Endodermal cell (in vitro differentiated cells): ENCODE data around the gene NRDE2. TPM values are rescaled to one million over a fixed set of nuclear protein-coding genes. Genes with fewer than 3 reads are reported as not detected.

ENCODE experiments used
- DNase-seq: peaks from one replicate; pipeline ENCODE4 v3.0.0-alpha.2; 2017
- H3K27ac ChIP-seq: 2 replicates; pipeline ENCODE4 v1.5.1; 2013; ENCODE audit warnings: mild to moderate bottlenecking, low read depth, low read length, moderate library complexity
- H3K27me3 ChIP-seq: 2 replicates; pipeline ENCODE4 v1.6.1; 2013; ENCODE audit warnings: mild to moderate bottlenecking, low read length, moderate library complexity; ENCODE audit not compliant: insufficient read depth, control insufficient read depth, poor library complexity, severe bottlenecking
- H3K36me3 ChIP-seq: 2 replicates; pipeline ENCODE4 v1.7.0; 2013; ENCODE audit warnings: mild to moderate bottlenecking, low read length, moderate library complexity; ENCODE audit not compliant: control insufficient read depth, insufficient read depth
- H3K4me1 ChIP-seq: one replicate; pipeline ENCODE4 v1.7.0; 2013; ENCODE audit warnings: low read length; ENCODE audit not compliant: control insufficient read depth, insufficient read depth
- H3K4me3 ChIP-seq: 2 replicates; pipeline ENCODE4 v1.5.1; 2013; ENCODE audit warnings: mild to moderate bottlenecking, low read length, moderate library complexity
- H3K9ac ChIP-seq: 2 replicates; pipeline ENCODE4 v1.6.1; 2013; ENCODE audit warnings: mild to moderate bottlenecking, low read length, moderate library complexity; ENCODE audit not compliant: poor library complexity, severe bottlenecking; ENCODE audit errors: extremely low read depth
- H3K9me3 ChIP-seq: 2 replicates; pipeline ENCODE4 v1.6.1; 2013; ENCODE audit warnings: mild to moderate bottlenecking, low read length, moderate library complexity; ENCODE audit not compliant: control insufficient read depth
- H3K27ac Mint-ChIP-seq: 2 replicates; pipeline ENCODE4 v1.8.0; 2020; ENCODE audit warnings: mixed read lengths
- H3K27me3 Mint-ChIP-seq: 2 replicates; pipeline ENCODE4 v1.8.0; 2021; ENCODE audit warnings: mild to moderate bottlenecking, mixed read lengths; ENCODE audit not compliant: insufficient read depth
- H3K36me3 Mint-ChIP-seq: 2 replicates; pipeline ENCODE4 v1.8.0; 2020; ENCODE audit warnings: low read depth, mixed read lengths
- H3K4me1 Mint-ChIP-seq: 2 replicates; pipeline ENCODE4 v1.8.0; 2020; ENCODE audit warnings: mixed read lengths
- H3K4me3 Mint-ChIP-seq: 2 replicates; pipeline ENCODE4 v1.8.0; 2020; ENCODE audit warnings: mild to moderate bottlenecking, moderate library complexity, mixed read lengths
- H3K9me3 Mint-ChIP-seq: 2 replicates; pipeline ENCODE4 v1.8.0; 2020; ENCODE audit warnings: mild to moderate bottlenecking, mixed read lengths
- WGBS, 2 experiments: methylation state at CpG; one replicate each; pipeline versions ENCODE4 v1.1.5 to v1.1.7; 2013; ENCODE audit warnings: missing lambda C conversion rate in 2 of 2, mixed read lengths in 1 of 2; ENCODE audit not compliant: insufficient coverage in 1 of 2, insufficient read length in 1 of 2; 5-methylcytosine and 5-hydroxymethylcytosine counted together
- total RNA-seq, 2 donors: library from RNA; stranded (reverse); fragmentation: NEBNext Ultra II Directional in 1 of 2; extraction: Animal tissue kit (Norgen Biotek cat#: 25700) in 1 of 2; gene quantifications; 2 replicates in 1 of 2; 3 replicates in 1 of 2; pipeline ENCODE4 v1.2.1, GENCODE V29; 2021
- TF ChIP-seq, protein P1 (sequence below): fragments of 200-600 bp; sonication (generic); conservative IDR thresholded peaks from 2 replicates; pipeline ENCODE4 v1.5.0; 2021; ENCODE audit warnings: antibody characterized with exemption, mild to moderate bottlenecking

The NRDE2 gene
- total RNA-seq, 2 donors from 2014 or later: 18.3 to 19.5 TPM

DNA sequence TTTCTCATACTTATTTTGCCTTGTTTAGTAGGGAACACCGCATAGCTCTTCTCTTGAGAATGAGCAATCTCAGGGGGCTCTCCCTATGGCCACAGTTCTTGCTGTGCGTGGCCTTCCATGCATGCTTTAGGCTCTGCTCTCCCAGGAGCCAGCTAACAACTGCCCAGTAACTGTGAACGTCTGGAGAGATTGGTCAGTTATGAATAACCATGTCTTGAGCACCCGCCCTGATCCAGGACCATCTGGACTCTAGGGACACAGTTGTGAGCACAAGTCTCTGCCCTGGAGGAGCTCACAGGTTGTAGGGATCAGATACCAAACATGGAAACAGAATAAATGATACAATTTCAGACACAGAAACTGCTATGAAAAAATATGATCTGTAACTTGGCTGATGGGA, 63.3 kb downstream of the NRDE2 start:
- H3K9me3 Mint-ChIP-seq: no peaks in the 10 kb centered on the region
- Histone ChIP-seq H3K4me1 (no peaks in the 10 kb centered on the region), H3K9me3 (no peaks in the 10 kb centered on the region), H3K27me3 (no peaks in the 10 kb centered on the region), H3K9ac (no peak overlapping the region), H3K36me3 (peaks cover 90% of the 10 kb centered on the region), H3K4me3 (no peak overlapping the region), H3K27ac (no peak overlapping the region)
- no peak for DNase-seq
- no peaks in the 10 kb centered on the region for H3K27me3 Mint-ChIP-seq
- TF ChIP-seq, protein P1, sequence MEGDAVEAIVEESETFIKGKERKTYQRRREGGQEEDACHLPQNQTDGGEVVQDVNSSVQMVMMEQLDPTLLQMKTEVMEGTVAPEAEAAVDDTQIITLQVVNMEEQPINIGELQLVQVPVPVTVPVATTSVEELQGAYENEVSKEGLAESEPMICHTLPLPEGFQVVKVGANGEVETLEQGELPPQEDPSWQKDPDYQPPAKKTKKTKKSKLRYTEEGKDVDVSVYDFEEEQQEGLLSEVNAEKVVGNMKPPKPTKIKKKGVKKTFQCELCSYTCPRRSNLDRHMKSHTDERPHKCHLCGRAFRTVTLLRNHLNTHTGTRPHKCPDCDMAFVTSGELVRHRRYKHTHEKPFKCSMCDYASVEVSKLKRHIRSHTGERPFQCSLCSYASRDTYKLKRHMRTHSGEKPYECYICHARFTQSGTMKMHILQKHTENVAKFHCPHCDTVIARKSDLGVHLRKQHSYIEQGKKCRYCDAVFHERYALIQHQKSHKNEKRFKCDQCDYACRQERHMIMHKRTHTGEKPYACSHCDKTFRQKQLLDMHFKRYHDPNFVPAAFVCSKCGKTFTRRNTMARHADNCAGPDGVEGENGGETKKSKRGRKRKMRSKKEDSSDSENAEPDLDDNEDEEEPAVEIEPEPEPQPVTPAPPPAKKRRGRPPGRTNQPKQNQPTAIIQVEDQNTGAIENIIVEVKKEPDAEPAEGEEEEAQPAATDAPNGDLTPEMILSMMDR: no peak
- H3K4me1 Mint-ChIP-seq: no peaks in the 10 kb centered on the region
- H3K27ac Mint-ChIP-seq: no peak overlapping the region
- H3K36me3 Mint-ChIP-seq: peaks cover 83% of the 10 kb centered on the region
- H3K4me3 Mint-ChIP-seq: no peak overlapping the region
- WGBS, 2 experiments: 95 to 96% methylated on average over 4 of the region's 4 CpGs

DNA sequence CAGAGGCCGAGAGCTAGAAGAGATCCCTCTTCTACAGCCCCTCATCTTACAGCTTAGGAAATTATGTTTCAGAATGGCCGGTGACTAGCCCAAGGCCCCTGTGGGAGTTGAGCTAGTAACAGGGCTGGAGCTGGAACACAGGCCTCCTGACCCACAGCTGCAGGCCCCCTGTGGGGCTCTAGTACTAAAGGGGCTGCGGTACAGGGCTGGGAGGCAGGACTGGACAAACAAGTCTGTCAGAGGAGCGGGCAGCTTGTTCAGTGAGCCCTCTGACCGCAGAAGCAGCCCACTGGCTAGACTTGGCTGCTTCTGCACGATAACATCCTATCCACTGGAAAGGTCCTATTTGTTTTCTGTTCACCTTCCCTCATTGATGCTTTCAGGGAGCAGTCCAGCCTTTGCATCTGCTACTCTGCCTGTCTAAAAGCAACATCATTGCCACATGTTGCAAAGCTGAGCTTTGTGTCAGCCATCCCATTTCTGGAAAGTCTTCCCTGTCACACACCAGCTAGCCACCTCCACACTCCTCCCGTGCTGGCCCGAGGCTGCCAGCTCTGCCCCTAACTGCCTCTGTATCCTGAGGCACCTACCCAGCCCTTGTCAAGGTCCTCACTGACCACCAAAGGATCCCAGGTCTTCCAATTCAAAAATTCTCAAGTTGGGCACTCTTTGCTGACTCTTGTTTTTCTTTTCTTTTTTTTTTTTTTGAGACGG, 65.1 kb downstream of the NRDE2 start:
- no peak for DNase-seq
- Histone ChIP-seq H3K4me1 (no peaks in the 10 kb centered on the region), H3K36me3 (peaks cover 92% of the 10 kb centered on the region), H3K27me3 (no peaks in the 10 kb centered on the region), H3K4me3 (no peak overlapping the region), H3K9me3 (no peaks in the 10 kb centered on the region), H3K27ac (no peak overlapping the region), H3K9ac (no peak overlapping the region)
- Mint-ChIP-seq H3K27me3 (no peaks in the 10 kb centered on the region), H3K4me1 (no peaks in the 10 kb centered on the region), H3K9me3 (no peaks in the 10 kb centered on the region), H3K27ac (no peak overlapping the region), H3K4me3 (no peak overlapping the region), H3K36me3 (peaks cover 82% of the 10 kb centered on the region)
- WGBS, 2 experiments: 96 to 97% methylated on average over 7 to 9 of the region's 9 CpGs
- TF ChIP-seq, protein P1: no peak

DNA sequence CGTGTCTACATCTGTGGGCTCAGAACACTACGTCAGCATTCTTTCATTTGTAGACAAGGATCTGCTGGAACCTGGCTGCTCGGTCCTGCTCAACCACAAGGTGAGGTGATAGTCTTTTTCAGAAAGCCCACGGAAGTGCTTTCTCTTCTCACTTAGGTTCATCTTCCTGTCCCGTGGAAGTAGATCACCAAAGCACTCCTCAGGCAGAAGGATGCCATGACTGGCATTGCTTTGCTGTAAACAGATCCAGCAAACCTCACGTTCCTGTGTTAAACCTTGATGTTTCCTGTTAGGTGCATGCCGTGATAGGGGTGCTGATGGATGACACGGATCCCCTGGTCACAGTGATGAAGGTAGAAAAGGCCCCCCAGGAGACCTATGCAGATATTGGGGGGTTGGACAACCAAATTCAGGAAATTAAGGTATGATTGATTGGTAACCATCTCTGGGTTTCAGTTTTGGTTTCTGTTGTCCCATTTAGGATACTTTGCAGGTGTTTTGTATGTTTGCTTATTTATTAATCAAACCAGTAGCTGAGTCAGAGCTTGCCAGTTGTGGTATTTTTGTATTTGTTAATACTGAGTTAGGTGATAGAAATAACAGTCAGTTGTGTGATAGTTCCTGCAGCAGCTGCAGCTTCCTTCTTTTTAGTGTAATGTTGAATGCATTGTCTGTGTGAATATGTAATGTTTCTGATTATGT, 67.8 kb downstream of the NRDE2 start:
- 88 to 90% methylated on average over 5 to 6 of the region's 8 CpGs for WGBS, 2 experiments
- H3K27me3 ChIP-seq: no peaks in the 10 kb centered on the region
- no peak overlapping the region for H3K27ac Mint-ChIP-seq
- no peak for DNase-seq
- H3K36me3 Mint-ChIP-seq: peaks cover 78% of the 10 kb centered on the region
- no peaks in the 10 kb centered on the region for H3K4me1 Mint-ChIP-seq
- TF ChIP-seq, protein P1: no peak
- no peaks in the 10 kb centered on the region for H3K27me3 Mint-ChIP-seq
- peaks cover 91% of the 10 kb centered on the region for H3K36me3 ChIP-seq
- no peak overlapping the region for H3K9ac ChIP-seq
- H3K4me3 Mint-ChIP-seq: no peak overlapping the region
- no peak overlapping the region for H3K27ac ChIP-seq
- H3K4me3 ChIP-seq: no peak overlapping the region
- no peaks in the 10 kb centered on the region for H3K4me1 ChIP-seq
- no peaks in the 10 kb centered on the region for H3K9me3 ChIP-seq
- peaks cover 2% of the 10 kb centered on the region for H3K9me3 Mint-ChIP-seq
